BLaER1 treated with 17β-estradiol and CSF1 and Interleukin-3, amounts not matched to agents 10 nM and 100 nM (cell line): ENCODE data around the gene LGALS9.
A peak's percentile ranks its signal among the peaks of the same experiment; 100 is the strongest.

Experiments used
- H3K27ac ChIP-seq, 11 experiments: shearing (Covaris generic); formaldehyde crosslinking; 2 replicates each; pipeline ENCODE4 v1.8.1; 2022
- H3K27me3 ChIP-seq, 11 experiments: shearing (Covaris generic); formaldehyde crosslinking; 2 replicates each; pipeline ENCODE4 v1.8.1; 2022
- H3K36me3 ChIP-seq, 11 experiments: shearing (Covaris generic); formaldehyde crosslinking; 2 replicates each; pipeline ENCODE4 v1.8.1; 2022
- H3K4me1 ChIP-seq, 10 experiments: shearing (Covaris generic); formaldehyde crosslinking; 2 replicates each; pipeline ENCODE4 v1.8.1; 2022
- H3K4me2 ChIP-seq, 11 experiments: shearing (Covaris generic); formaldehyde crosslinking; 2 replicates each; pipeline ENCODE4 v1.8.1; 2022
- H3K4me3 ChIP-seq, 10 experiments: shearing (Covaris generic); formaldehyde crosslinking; 2 replicates each; pipeline ENCODE4 v1.8.1; 2022
- H3K9ac ChIP-seq, 11 experiments: shearing (Covaris generic); formaldehyde crosslinking; 2 replicates each; pipeline ENCODE4 v1.8.1; 2022
- H3K9me3 ChIP-seq, 11 experiments: shearing (Covaris generic); formaldehyde crosslinking; replicated peaks in 1 of 11; 2 replicates each; pipeline ENCODE4 v1.8.1; 2022
- H4K20me1 ChIP-seq, 11 experiments: shearing (Covaris generic); formaldehyde crosslinking; 2 replicates each; pipeline ENCODE4 v1.8.1; 2022
- Cebpa-rat ChIP-seq, 11 experiments: shearing (Covaris generic); IDR thresholded peaks; 2 replicates each; pipeline ENCODE4 v1.8.1; 2022

LGALS9 gene

DNA sequence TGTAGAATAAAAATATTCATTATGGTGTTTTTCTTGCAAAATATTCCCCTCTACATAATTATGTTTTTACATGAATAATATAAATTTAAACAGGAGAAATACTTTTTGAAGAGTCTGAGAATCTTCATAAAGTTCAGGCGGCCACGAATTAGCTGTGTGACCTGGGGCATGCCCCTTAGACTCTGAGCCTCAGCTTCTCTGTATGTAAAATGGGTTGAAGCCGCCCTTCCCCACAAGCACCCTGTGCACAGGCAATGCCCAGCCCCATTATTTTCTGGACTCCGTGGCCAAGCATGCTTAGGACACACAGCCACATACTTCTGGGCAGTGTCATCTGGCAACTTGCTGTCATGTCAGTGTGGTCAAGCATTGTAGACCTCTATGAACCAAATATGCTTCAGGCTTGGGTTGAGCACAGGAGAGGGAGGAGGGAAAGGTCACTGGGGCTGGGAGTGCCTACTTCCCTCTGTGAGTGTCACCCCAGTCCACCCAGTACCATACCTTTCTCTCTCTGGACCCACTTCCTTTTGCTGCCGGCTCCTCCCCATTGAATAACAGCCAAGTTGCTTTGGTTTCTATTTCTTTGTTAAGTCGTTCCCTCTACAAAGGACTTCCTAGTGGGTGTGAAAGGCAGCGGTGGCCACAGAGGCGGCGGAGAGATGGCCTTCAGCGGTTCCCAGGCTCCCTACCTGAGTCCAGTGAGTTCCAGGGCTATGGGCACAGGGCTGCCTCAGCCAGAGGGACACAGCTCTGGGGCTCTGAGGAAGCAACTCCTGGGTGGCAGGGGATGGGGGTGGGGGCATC lies at the start of gene LGALS9:
TSS of gene LGALS9 (plus strand) at position 582 of the 804 bp plus-strand sequence. CDS start at position 660, 78 bp downstream.
- H3K27me3 ChIP-seq = no peaks in the 10 kb centered on the region
- peaks cover 0 to 19% (median 0%) of the 10 kb centered on the region in 11 experiments; a peak in 7 of 22 replicates for H4K20me1 ChIP-seq
- peak within 1 kb of the TSS; percentile 71 to 84 (median 80) for H3K9ac ChIP-seq
- peak within 1 kb of the TSS in 10 of 11 experiments; percentile 40 to 87 (median 77); a peak in 21 of 22 replicates for H3K27ac ChIP-seq
- H3K4me1 ChIP-seq = peaks cover 49 to 65% (median 58%) of the 10 kb centered on the region in 10 experiments
- H3K9me3 ChIP-seq = peaks cover 0 to 12% (median 8%) of the 10 kb centered on the region in 11 experiments; a peak in 8 of 22 replicates
- TF ChIP-seq Cebpa-rat (IDR thresholded peaks at IDR 0.05) = no peak
- H3K36me3 ChIP-seq = peaks cover 0 to 22% (median 7%) of the 10 kb centered on the region in 11 experiments; a peak in 8 of 22 replicates
- peak within 1 kb of the TSS; percentile 85 to 98 (median 91) for H3K4me2 ChIP-seq
- peak within 1 kb of the TSS; percentile 55 to 77 (median 68) for H3K4me3 ChIP-seq

- Histone ChIP-seq H3K27me3 (no peaks in the 10 kb centered on the region), H3K27ac (no peak overlapping the region), H3K4me1 (peaks cover 16 to 40% (median 31%) of the 10 kb centered on the region in 10 experiments), H3K4me3 (no peak overlapping the region), H3K36me3 (peaks cover 0 to 36% (median 0%) of the 10 kb centered on the region in 11 experiments; a peak in 3 of 22 replicates), H4K20me1 (peaks cover 0 to 33% (median 10%) of the 10 kb centered on the region in 11 experiments; a peak in 12 of 22 replicates), H3K4me2 (peak overlapping the region; percentile 25 to 94 (median 87)), H3K9me3 (no peaks in the 10 kb centered on the region), H3K9ac (peak overlapping the region in 2 of 11 experiments; percentile 18 to 30; a peak in 3 of 22 replicates)
- TF ChIP-seq Cebpa-rat (IDR thresholded peaks at IDR 0.05) = no peak
Measured at GRCh38 chr17:27582696-27583095, 48.3 kb upstream of the LGALS9 start.

- no peak for TF ChIP-seq Cebpa-rat (IDR thresholded peaks at IDR 0.05)
- H3K4me2 ChIP-seq = 0 out of 22 replicates have a peak overlapping the region, but pooled peaks of 1 of the 11 experiments have one; percentile 15
- no peaks in the 10 kb centered on the region for H3K27me3 ChIP-seq
- H3K36me3 ChIP-seq = peaks cover 0 to 50% (median 0%) of the 10 kb centered on the region in 11 experiments; a peak in 3 of 22 replicates
- H3K9me3 ChIP-seq = no peaks in the 10 kb centered on the region
- peaks cover 16 to 34% (median 29%) of the 10 kb centered on the region in 10 experiments for H3K4me1 ChIP-seq
- H4K20me1 ChIP-seq = peaks cover 0 to 33% (median 10%) of the 10 kb centered on the region in 11 experiments; a peak in 12 of 22 replicates
- no peak overlapping the region for H3K4me3 ChIP-seq
- no peak overlapping the region for H3K27ac ChIP-seq
- H3K9ac ChIP-seq = no peak overlapping the region
Measured at GRCh38 chr17:27585153-27585681, 45.8 kb upstream of the LGALS9 start.

DNA sequence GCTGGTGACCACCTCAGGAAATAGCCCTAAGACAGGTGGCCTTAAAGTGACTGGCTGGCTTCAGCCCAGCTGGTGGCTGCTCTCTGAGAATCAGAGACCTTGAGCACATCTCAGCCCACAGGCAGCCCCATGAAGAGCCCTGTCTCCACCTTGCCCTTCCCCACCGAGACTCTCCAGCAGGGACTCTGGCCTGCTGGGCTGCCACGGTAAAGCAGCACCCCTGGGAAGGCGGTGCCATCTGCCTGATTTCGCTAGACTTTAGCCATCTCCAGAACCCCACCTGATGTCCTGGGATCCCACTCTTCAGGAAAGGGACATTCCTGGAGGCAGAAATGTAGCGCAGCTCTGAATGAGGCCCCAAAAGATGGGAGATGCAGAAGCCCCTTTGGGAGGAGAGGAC lies 45.2 kb upstream of the LGALS9 start:
- H3K9me3 ChIP-seq = no peaks in the 10 kb centered on the region
- peaks cover 16 to 34% (median 27%) of the 10 kb centered on the region in 10 experiments for H3K4me1 ChIP-seq
- H3K36me3 ChIP-seq = peaks cover 0 to 55% (median 0%) of the 10 kb centered on the region in 11 experiments; a peak in 3 of 22 replicates
- H3K27ac ChIP-seq = no peak overlapping the region
- no peak overlapping the region for H3K4me3 ChIP-seq
- no peak for TF ChIP-seq Cebpa-rat (IDR thresholded peaks at IDR 0.05)
- H3K4me2 ChIP-seq = no peak overlapping the region
- no peak overlapping the region for H3K9ac ChIP-seq
- H3K27me3 ChIP-seq = no peaks in the 10 kb centered on the region
- peaks cover 0 to 33% (median 10%) of the 10 kb centered on the region in 11 experiments; a peak in 12 of 22 replicates for H4K20me1 ChIP-seq

GRCh38 chr17:27586203-27586721 lies 44.7 kb upstream of the LGALS9 start:
- no peak overlapping the region for H3K4me3 ChIP-seq
- no peak overlapping the region for H3K9ac ChIP-seq
- no peaks in the 10 kb centered on the region for H3K9me3 ChIP-seq
- peaks cover 0 to 31% (median 10%) of the 10 kb centered on the region in 11 experiments; a peak in 12 of 22 replicates for H4K20me1 ChIP-seq
- no peak for TF ChIP-seq Cebpa-rat (IDR thresholded peaks at IDR 0.05)
- no peak overlapping the region for H3K4me2 ChIP-seq
- no peak overlapping the region for H3K27ac ChIP-seq
- H3K36me3 ChIP-seq = peaks cover 0 to 55% (median 0%) of the 10 kb centered on the region in 11 experiments; a peak in 3 of 22 replicates
- H3K4me1 ChIP-seq = peaks cover 15 to 30% (median 23%) of the 10 kb centered on the region in 10 experiments
- H3K27me3 ChIP-seq = no peaks in the 10 kb centered on the region

GRCh38 chr17:27588354-27588753 lies 42.6 kb upstream of the LGALS9 start:
- Histone ChIP-seq H3K27me3 (no peaks in the 10 kb centered on the region), H3K9ac (no peak overlapping the region), H3K4me3 (no peak overlapping the region), H3K4me1 (peaks cover 0 to 9% (median 3%) of the 10 kb centered on the region in 10 experiments; a peak in 13 of 20 replicates), H4K20me1 (peaks cover 0 to 16% (median 0%) of the 10 kb centered on the region in 11 experiments; a peak in 7 of 22 replicates), H3K27ac (no peak overlapping the region), H3K4me2 (no peak overlapping the region), H3K36me3 (peaks cover 0 to 69% (median 0%) of the 10 kb centered on the region in 11 experiments; a peak in 6 of 22 replicates), H3K9me3 (no peaks in the 10 kb centered on the region)
- no peak for TF ChIP-seq Cebpa-rat (IDR thresholded peaks at IDR 0.05)

DNA sequence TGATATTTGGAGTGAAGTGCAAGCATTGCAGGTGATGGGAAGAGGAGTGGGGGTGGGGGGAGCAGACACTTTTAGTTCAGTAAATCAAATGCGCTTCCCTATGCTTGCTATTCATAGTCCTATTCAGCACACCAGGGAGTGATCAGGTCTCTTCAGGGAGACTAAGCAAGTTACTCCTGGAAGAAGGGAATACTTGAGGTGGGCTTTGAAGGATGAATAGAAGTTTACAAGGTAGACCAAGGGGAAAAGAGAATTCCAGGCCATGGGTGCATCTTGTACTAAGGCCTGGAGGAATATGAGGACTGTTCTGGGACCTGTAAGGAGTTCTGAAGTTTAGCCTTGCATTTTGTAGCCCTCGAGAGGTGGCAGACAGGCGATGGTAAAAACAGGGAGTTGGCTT lies 40.1 kb upstream of the LGALS9 start:
- peaks cover 0 to 3% (median 0%) of the 10 kb centered on the region in 11 experiments; a peak in 1 of 22 replicates for H4K20me1 ChIP-seq
- no peaks in the 10 kb centered on the region for H3K4me1 ChIP-seq
- no peaks in the 10 kb centered on the region for H3K9me3 ChIP-seq
- no peak for TF ChIP-seq Cebpa-rat (IDR thresholded peaks at IDR 0.05)
- no peak overlapping the region for H3K9ac ChIP-seq
- no peak overlapping the region for H3K4me3 ChIP-seq
- H3K36me3 ChIP-seq = peaks cover 0 to 70% (median 0%) of the 10 kb centered on the region in 11 experiments; a peak in 6 of 22 replicates
- no peak overlapping the region for H3K4me2 ChIP-seq
- no peak overlapping the region for H3K27ac ChIP-seq
- H3K27me3 ChIP-seq = no peaks in the 10 kb centered on the region

- H3K36me3 ChIP-seq = peaks cover 0 to 65% (median 0%) of the 10 kb centered on the region in 11 experiments; a peak in 6 of 22 replicates
- TF ChIP-seq Cebpa-rat (IDR thresholded peaks at IDR 0.05) = no peak
Measured at GRCh38 chr17:27591986-27592385, 39.0 kb upstream of the LGALS9 start.

More at GRCh38 chr17:27591986-27592385, 39.0 kb upstream of the LGALS9 start:
- Histone ChIP-seq H3K9me3 (no peaks in the 10 kb centered on the region), H3K4me2 (no peak overlapping the region), H3K27me3 (no peaks in the 10 kb centered on the region), H3K4me3 (no peak overlapping the region), H4K20me1 (no peaks in the 10 kb centered on the region; a peak in 1 of 22 replicates), H3K27ac (no peak overlapping the region), H3K9ac (no peak overlapping the region), H3K4me1 (no peaks in the 10 kb centered on the region)
